Stomach (tissue), 4 donors: Measurements from ENCODE around the gene TCEAL6.
"Not testable (repeated sequence)": the region's sequence is repeated elsewhere in the genome, so short reads cannot be mapped to it uniquely, and the experiment has no call there.

Source experiments
- EP300 ChIP-seq: sonication (generic); formaldehyde crosslinking; IDR thresholded peaks from one replicate; pipeline ENCODE4 v1.6.1; 2017; ENCODE audit warnings: antibody characterized with exemption
- POLR2A ChIP-seq, 4 donors: fragments of 450-650 bp; IDR thresholded peaks; one replicate each; pipeline ENCODE4 v1.6.1; 2016; ENCODE audit warnings: antibody characterized with exemption in 4 of 4, control low read depth in 2 of 4, mild to moderate bottlenecking in 1 of 4, moderate library complexity in 1 of 4

GRCh38 chrX:102141631-102142030 is 650 bp downstream of the TCEAL6 start:
- not testable (repeated sequence) for TF ChIP-seq POLR2A (IDR thresholded peaks at IDR 0.05); EP300
